A549 (cell line): ENCODE data around the gene ANLN.

Source experiments
- HMGXB4 ChIP-seq: fragments of 250-450 bp; sonication (Bioruptor Pico); IDR thresholded peaks from 2 replicates; pipeline ENCODE4 v1.5.0; 2021; ENCODE audit warnings: mild to moderate bottlenecking, moderate library complexity, borderline replicate concordance
- JUNB ChIP-seq: fragments of >200 bp; sonication (Bioruptor Twin); formaldehyde crosslinking; IDR thresholded peaks from 2 replicates; pipeline ENCODE4 v1.6.1; 2016
- POLR2A ChIP-seq: IDR thresholded peaks from 2 replicates; pipeline ENCODE4 v1.6.1; 2012; ENCODE audit warnings: mild to moderate bottlenecking, low read length
- RAD21 ChIP-seq, 2 experiments: fragments of >200 bp in 1 of 2; sonication (Bioruptor Twin) in 1 of 2; formaldehyde crosslinking in 1 of 2; IDR thresholded peaks in 1 of 2; conservative IDR thresholded peaks in 1 of 2; 2 replicates in 1 of 2; 3 replicates in 1 of 2; pipeline ENCODE4 v1.6.1; 2012 to 2018; ENCODE audit warnings: inconsistent platforms in 1 of 2
- TP53 ChIP-seq: fragments of 250-450 bp; sonication (Bioruptor Pico); IDR thresholded peaks from 2 replicates; pipeline ENCODE4 v1.5.0; 2021; ENCODE audit warnings: mild to moderate bottlenecking, moderate library complexity
- USF2 ChIP-seq: fragments of 450-650 bp; IDR thresholded peaks from 2 replicates; pipeline ENCODE4 v1.6.1; 2014; ENCODE audit warnings: antibody characterized with exemption

GRCh38 chr7:36475011-36475342 is 85.3 kb downstream of the ANLN start:
- TF ChIP-seq TP53 = no peak
- no peak for TF ChIP-seq USF2
- no peak for TF ChIP-seq HMGXB4 (CRISPR knock-in tag)
- no peak for TF ChIP-seq RAD21 (conservative IDR thresholded peaks at IDR 0.05 in 1 of 2, IDR thresholded peaks at IDR 0.05 in 1 of 2)
- TF ChIP-seq JUNB = no peak
- no peak for TF ChIP-seq POLR2A
